ENCODE measurements around the gene KIF16B.
"Not testable (repeated sequence)": the region's sequence is repeated elsewhere in the genome, so short reads cannot be mapped to it uniquely, and the experiment has no call there.

The KIF16B gene

DNA sequence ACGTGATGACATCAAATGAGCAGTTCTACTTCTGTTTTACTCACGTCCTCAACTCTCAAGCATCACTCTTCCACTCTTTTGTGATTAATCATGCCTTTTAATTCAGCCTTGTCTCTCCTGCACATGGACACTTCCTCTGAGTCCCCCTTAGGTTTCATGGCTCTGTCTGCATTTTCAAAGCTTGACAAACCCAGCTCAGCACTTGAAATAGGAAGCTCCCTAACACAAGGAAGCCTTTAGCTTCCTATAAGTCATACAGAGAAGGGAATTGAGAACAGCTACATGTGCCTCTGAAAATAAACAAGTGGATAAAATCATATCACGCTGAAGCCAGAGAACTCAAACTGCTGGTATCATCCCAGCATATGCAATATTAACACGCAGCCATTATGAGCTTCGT, 21.2 kb downstream of the KIF16B start:
- DNase-seq = no peak

DNA sequence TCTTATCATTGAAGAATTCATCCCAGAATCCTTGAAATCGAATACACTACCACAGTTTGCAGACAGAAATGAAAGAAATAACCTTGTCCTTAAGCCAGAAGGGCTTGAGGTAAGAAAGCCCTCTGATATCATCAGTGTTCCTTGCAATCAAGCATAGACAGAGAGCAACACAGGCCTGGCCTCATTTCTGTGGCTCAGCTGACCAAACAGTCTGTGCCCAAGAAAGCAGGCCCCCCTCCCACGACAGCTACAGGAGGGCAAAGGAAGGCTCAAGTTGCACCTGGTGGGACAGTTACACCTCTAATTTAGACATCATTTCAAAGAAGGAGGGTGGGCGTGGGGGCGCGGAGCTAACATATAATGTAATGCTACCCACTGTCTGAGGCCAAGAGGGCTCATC, 21.6 kb downstream of the KIF16B start:
- no peak for DNase-seq

- no peak for DNase-seq
Observed at GRCh38 chr20:16548068-16548672, 25.1 kb downstream of the KIF16B start.

DNA sequence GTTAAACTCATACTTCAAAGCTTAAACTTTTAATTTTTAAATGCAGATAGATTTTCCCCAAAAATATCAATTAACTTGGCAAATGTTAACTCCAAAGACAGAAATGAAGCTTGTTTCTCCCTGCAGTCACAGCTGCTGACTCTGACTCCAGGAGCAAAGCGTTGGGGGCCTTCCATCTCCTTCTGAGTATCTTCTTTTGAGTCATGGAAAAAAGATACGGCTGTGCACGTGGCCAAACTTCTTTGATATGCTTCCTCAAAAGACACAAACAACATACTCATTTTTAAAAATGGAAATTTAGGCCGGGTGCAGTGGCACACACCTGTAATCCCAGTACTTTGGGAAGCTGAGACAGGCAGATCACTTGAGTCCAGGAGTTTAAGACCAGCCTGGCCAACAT, 28.3 kb downstream of the KIF16B start:
- DNase-seq = no peak

GRCh38 chr20:16542477-16542876, 30.8 kb downstream of the KIF16B start:
- DNase-seq = no peak

GRCh38 chr20:16541878-16542277, 31.4 kb downstream of the KIF16B start:
- no peak for DNase-seq

DNA sequence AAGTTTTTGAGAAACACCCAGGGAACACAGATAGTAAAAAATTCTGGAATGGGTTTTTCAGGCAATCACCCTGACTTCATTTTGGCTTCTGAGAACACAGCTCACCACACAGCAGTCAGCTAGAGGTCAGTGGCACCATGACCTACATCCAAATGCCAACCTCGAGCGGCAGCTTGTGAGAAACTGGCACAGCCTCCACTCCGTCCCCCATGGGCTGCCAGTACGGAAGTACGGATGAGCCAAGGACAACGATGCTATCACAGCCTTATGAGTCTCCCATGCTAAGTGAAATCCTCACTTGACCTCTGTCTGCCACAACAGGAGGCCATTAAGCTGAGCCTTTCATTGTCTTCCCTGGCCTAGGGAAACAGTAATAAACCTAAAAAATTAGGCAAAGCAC, 32.0 kb downstream of the KIF16B start:
- no peak for DNase-seq

GRCh38 chr20:16539280-16540021, 33.8 kb downstream of the KIF16B start:
- no peak for DNase-seq

DNA sequence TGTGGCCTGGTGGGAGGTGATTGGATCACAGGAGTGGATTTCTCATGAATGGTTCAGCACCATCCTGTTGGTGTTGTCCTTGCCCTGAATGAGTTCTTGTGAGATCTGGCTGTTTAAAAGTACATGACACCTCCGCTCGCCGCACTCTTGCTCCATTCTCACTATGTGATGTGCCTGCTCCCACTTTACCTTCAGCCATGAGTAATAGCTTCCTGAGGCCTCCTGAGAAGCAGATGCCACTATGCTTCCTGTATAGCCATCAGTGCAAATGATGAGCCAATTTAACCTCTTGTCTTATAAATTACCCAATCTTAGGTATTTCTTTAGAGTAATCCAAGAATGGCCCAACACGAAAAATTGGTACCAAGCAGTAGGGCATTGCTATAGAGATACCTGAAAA, 34.5 kb downstream of the KIF16B start:
- DNase-seq = no peak

DNA sequence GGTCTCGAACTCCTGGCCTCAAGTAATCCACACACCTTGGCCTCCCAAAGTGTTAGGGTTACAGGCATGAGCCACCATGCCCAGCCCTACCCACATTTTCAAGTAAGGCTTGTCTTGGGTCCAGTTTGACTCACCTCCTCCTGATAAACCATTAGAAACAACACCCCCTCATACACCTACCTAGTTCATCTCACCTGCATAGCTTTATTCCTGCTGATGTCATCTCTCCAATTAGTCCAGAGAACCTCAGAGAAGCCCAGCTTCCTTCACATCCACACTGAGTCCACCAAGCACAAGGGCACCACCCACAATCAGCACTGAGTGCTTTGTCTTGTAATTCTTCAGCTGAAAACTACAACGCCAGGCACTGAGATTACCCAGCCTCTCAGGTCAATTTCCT, 35.3 kb downstream of the KIF16B start:
- DNase-seq = no peak

DNA sequence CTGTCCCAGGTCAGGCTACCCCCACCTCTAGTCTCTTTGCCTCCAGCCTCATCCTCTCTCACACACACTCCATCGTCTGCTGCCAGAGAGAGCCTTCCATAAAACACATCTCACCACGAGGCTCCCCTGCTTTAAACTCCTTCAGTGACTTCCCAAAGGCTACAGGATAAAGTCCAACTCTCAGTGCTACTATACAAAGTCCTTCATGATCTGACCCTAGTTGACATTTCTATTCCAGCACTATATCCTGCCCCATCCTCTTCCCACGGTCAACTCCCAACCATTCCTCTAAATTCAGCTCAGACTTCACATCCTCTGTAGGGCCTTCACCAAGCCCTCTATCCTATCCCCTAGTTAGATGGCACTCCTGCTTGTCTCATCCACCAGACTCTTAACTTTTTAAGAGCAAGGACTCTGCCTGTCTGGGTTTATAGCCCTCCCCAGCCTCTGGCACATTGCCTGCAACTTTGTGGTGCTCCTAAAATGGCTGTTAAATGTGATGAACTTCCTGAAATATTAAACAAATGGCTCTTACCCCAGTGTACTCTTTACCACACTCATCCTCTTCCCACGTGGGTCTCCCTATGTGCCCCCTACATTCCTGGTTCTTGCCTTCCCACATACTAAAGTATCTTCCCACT, 36.1 kb downstream of the KIF16B start:
- DNase-seq = no peak

DNA sequence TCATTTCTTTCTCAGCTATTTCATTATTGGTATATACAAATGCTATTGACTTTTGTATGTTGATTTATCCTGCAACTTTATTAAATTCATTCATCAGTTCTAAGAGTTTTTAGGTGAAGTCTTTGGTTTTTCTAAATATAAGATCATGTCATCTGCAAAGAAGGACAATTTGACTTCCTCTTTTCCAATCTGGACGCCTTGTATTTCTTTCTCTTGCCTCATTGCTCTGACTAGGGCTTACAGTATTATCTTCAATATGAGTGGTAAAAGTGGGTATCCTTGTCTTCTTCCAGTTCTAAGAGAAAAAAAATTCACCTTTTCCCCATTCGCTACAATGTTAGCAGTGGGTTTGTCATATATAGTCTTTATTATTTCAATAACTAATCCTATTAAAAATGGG, 38.0 kb downstream of the KIF16B start:
- DNase-seq = no peak

DNA sequence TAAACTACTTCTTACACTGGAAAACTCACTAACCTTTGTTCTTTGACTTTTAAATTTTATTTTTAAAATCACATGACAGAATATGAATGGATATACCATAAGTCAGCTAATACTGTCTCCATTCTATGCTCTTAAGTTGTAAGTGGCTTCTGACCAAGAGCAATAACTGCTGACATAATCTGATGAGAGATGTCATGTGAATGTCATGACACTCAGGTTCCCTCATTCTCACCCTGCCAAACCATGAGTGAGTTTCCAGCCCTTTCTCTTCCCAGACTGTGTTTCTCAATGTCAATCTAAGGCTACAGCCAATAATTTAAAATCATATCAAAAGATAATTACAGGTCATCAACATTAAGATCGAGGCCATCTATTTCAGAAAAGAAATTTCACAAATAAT, 39.7 kb downstream of the KIF16B start:
- no peak for DNase-seq

DNA sequence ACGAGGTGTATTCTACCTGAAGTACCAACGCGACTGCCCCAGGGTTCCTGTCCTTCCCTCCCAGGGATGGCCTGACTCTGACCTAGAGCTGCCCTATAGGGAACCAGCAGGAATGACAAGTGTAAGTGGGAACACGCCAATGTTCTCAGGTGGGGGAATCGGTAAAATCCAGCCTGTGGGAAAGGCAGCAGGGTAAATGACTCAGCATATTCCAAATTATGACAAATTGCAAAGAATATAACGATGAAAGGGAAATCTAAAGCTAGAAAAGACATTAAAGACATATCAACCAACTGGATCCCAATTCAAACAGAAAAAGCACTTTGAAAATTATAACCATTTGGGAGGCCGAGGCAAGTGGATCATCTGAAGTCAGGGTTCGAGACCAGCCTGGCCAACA, 41.8 kb downstream of the KIF16B start:
- DNase-seq = no peak

DNA sequence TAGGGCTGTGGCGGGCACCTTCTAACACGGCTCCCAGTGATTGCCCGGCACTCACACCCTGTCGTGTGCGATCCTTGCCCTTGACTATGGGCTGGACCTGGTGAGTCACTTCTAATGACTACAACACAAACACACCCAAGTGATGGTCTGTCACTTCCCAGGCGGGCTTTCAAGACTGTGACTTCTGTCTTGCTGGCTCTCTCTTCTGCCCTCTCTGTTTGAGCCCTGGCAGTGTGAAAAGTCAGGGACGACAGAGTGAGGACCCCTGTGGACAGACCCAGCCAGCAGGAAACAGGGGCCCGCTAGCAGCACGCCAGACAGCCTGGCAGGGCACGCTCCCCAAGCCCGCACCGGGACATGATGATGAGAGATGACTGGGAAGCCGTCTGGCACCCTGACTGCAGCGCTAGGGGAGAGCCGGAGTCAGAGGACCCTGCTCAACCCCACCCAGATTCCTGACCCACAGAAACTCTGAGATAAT, 43.0 kb downstream of the KIF16B start:
- DNase-seq = no peak

DNA sequence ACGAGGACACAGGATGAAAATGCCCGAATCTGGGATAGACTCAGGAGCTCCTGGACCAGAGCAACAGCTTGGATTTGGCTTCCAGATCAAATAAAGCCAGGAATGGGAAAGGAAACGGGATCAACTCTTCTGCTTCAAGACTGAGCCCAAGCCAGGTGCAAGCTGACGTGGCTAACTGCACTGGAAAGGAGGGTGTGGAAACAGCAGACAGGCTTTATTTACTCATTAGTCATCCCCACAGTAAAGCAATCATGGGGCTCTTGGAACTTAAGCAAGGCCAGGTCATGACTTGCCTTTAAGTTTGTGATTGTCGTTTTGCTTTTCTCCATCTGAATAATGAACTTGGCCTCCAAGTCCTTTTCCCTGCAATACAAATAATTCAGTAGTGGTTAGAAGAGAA, 45.2 kb downstream of the KIF16B start:
- DNase-seq = peak in 1 of 2 experiments; percentile 73

DNA sequence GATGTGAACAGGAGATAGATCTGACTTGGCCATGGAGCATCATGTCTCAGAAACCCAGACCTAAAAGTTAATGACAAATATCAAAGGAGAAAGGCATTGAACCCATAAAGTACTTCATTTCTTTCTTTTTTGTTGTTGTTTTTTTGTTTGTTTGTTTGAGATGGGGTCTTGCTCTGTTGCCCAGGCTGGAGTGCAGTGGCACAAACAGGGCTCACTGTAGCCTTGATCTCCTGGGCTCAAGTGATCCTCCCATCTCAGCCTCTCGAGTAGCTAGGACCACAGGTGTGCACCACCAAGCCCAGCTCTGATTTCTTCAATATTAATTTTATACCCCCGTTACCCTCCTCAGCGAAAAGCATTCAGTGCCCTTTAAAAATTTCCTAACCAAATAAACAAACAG, 45.8 kb downstream of the KIF16B start:
- no peak for DNase-seq

DNA sequence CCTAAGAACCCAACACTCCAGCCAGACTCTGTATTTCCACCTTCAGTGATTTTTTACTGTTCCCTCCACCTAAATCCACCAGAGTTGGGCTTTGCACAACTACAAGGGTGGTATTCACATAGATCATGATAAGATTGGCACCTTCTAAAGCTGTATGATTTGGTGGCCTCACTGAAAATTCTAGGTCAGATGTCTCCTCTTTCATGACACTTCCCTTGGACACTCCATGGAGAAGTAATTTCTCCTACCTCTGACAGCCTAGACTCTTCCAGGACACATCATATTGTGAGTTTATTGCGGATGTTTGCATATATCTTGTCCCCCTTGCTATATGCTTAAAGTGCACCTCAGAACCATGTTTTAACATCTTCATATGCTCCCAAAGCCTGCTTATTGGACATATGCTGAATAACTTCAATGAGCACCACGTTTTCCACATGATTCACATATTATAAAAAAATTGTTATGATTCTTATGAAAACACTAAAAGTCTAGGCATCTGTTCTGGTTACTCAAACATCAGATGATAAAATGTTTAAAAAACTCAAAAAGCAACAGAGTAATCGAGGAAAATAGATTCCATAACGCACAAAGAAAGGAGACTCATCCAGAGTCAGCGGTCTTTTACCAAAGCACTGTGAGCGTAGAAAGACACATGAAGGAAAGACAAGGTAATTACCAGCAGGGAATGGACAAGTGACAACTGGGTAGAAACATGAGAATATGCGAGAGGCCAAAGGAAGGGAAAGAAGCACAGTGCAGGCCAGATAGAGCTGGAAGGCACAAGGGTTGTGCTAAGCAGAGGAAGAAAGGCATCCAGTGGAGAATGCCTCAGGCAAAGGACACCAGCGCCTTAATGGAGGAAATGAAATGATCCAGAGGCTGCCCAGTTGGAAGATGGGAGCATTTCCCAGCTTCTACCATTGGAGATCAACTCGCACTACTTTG, 46.5 kb downstream of the KIF16B start:
- no peak for DNase-seq

DNA sequence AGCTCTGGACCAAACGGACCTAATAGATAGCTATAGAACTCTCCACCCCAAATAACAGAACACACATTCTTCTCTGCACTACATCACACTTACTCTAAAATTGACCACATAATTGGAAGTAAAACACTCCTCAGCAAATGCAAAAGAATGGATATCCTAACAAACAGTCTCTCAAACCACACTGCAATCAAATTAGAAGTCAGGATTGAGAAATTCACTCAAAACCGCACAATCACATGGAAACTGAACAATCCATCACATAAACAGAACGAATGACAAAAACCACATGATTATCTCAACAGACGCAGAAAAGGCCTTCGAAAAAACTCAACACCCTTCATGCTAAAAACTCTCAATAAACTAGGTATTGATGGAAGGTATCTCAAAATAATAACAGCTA, 50.6 kb downstream of the KIF16B start:
- DNase-seq = not testable (repeated sequence)

DNA sequence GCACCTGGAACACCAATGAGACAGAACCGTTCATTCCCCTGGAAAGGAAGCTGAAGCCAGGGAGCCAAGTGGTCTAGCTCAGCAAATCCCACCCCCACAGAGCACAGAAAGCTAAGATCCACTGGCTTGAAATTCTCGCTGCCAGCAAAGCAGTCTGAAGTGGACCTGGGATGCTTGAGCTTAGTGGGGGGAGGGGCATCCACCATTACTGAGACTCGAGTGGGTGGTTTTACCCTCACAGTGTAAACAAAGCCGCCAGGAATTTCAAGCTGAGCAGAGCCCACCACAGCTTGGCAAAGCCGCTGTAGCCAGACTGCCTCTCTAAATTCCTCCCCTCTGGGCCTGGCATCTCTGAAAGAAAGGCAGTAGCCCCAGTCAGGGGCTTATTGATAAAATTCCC, 53.1 kb downstream of the KIF16B start:
- DNase-seq = no peak

DNA sequence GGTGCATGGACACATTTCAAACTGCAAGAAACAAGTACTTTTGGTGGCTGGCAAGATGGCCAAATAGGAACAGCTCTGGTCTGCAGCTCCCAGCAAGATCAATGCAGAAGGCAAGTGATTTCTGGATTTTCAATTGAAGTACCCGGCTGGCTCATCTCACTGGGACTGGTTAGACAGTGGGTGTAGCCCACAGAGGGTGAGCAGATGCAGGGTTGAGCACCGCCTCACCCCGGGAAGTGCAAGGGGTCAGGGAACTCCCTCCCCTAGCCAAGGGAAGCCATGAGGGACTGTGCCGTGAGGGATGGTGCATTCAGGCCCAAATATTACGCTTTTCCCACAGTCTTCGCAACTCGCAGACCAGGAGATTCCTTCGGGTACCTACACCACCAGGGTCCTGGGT, 53.6 kb downstream of the KIF16B start:
- DNase-seq = not testable (repeated sequence)

GRCh38 chr20:16518784-16519084, 54.5 kb downstream of the KIF16B start:
- no peak for DNase-seq

All from NCI-H446 (cell line).